K562 (cell line): ENCODE data around the gene NCL.

ENCODE experiments used
- CHD2 ChIP-seq: IDR thresholded peaks from 2 replicates; pipeline ENCODE4 v1.6.1; 2011; ENCODE audit warnings: low read depth, low read length
- ZNF507 ChIP-seq: conservative IDR thresholded peaks from 2 replicates; pipeline ENCODE4 v1.6.1; 2017; ENCODE audit warnings: missing genetic modification characterization, missing compliant biosample characterization
- TF ChIP-seq, protein P1 (sequence below), 3 experiments: IDR thresholded peaks in 2 of 3; conservative IDR thresholded peaks in 1 of 3; 2 replicates each; pipeline ENCODE4 v1.5.1; 2011 to 2012; ENCODE audit warnings: low read length in 3 of 3, mild to moderate bottlenecking in 3 of 3, control low read depth in 2 of 3, improper control_type of control experiment in 1 of 3, inconsistent platforms in 1 of 3, low read depth in 1 of 3, mixed read lengths in 1 of 3, moderate library complexity in 1 of 3; ENCODE audit not compliant: insufficient read depth in 2 of 3
- TF ChIP-seq, protein P2 (sequence below): fragments of 250-450 bp; sonication (Bioruptor Pico); IDR thresholded peaks from 2 replicates; pipeline ENCODE4 v1.5.0; 2021

DNA sequence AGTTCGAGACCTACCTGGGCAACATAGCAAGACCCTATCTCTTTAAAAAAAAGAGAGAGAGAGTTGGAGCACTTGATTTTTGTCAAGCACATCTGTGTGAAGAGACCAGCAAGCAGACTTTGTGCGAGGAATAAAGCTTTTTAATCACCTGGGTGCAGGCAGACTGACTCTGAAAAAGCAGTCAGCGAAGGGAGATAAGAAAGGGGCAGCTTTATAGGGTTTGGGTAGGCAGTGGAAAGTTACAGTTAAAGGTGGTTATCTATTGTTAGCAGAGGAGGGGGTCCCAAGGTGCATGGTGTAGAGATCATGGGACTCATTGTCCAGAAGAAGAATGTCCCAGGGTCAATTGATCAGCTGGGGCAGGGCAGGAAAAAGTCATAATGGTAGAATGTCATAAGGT is 34.4 kb downstream of the NCL start:
- TF ChIP-seq ZNF507 (tag), result no peak
- TF ChIP-seq CHD2, result no peak
- TF ChIP-seq, protein P1, sequence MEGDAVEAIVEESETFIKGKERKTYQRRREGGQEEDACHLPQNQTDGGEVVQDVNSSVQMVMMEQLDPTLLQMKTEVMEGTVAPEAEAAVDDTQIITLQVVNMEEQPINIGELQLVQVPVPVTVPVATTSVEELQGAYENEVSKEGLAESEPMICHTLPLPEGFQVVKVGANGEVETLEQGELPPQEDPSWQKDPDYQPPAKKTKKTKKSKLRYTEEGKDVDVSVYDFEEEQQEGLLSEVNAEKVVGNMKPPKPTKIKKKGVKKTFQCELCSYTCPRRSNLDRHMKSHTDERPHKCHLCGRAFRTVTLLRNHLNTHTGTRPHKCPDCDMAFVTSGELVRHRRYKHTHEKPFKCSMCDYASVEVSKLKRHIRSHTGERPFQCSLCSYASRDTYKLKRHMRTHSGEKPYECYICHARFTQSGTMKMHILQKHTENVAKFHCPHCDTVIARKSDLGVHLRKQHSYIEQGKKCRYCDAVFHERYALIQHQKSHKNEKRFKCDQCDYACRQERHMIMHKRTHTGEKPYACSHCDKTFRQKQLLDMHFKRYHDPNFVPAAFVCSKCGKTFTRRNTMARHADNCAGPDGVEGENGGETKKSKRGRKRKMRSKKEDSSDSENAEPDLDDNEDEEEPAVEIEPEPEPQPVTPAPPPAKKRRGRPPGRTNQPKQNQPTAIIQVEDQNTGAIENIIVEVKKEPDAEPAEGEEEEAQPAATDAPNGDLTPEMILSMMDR (IDR thresholded peaks at IDR 0.05 in 2 of 3, conservative IDR thresholded peaks at IDR 0.05 in 1 of 3; ENCODE audit: insufficient read depth in 2 of 3, low read depth in 1 of 3, low read length in 3 of 3), result no peak
- TF ChIP-seq, protein P2, sequence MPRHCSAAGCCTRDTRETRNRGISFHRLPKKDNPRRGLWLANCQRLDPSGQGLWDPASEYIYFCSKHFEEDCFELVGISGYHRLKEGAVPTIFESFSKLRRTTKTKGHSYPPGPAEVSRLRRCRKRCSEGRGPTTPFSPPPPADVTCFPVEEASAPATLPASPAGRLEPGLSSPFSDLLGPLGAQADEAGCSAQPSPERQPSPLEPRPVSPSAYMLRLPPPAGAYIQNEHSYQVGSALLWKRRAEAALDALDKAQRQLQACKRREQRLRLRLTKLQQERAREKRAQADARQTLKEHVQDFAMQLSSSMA (CRISPR knock-in tag), result no peak
